C4-2B (cell line): ENCODE results near the gene MIGA2.

Source experiments
- CTCF ChIP-seq: fragments of 450-650 bp; conservative IDR thresholded peaks from 2 replicates; pipeline ENCODE4 v1.5.1; 2017; ENCODE audit warnings: mild to moderate bottlenecking
- ZFX ChIP-seq: fragments of 450-650 bp; IDR thresholded peaks from 2 replicates; pipeline ENCODE4 v1.6.1; 2017

DNA sequence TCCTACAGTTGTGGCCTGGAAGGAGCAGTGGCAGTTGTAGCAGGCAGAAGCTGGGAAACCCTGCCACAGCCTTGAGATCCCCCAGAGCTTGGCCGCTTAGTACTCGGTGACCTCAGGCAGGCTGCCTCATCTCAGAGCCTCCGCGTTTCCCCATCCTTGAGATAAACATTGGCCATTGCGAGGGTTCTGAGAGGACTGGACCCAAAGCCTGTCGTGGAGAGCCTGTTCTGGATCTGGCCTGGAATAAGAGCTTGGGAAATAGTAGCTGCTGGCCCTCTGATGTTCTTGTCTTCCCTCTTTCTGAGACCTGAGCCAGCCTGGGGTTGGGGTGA lies 1.3 kb downstream of the MIGA2 start:
- TF ChIP-seq CTCF (no peak), ZFX (no peak)
